Hepatic stellate cell (primary cell): Measurements from ENCODE around the gene DDX49.

Experiments
- DNase-seq: peaks from one replicate; pipeline ENCODE4 v3.0.0; 2011; ENCODE audit warnings: low spot score

The DDX49 gene

GRCh38 chr19:18972851-18973250 lies 53.3 kb downstream of the DDX49 start:
- DNase-seq: no peak

- DNase-seq: no peak
These were observed 55.5 kb downstream of the DDX49 start for GRCh38 chr19:18975011-18975410.

GRCh38 chr19:18975869-18976268 lies 56.4 kb downstream of the DDX49 start:
- no peak for DNase-seq
